GM18505 (cell line): ENCODE data around the gene ERMARD.

ENCODE experiments used
- ATAC-seq: cut with Tn5 transposase; IDR thresholded peaks from one replicate; pipeline ENCODE4 v1.9.1; 2021; ENCODE audit not compliant: unreplicated experiment
- POLR2A ChIP-seq: IDR thresholded peaks from 4 replicates; pipeline ENCODE4 v1.6.1; 2011; ENCODE audit warnings: borderline replicate concordance; ENCODE audit not compliant: insufficient read depth, insufficient read length; ENCODE audit errors: extremely low read depth

Gene ERMARD

GRCh38 chr6:169724494-169725124 lies 26.8 kb upstream of the ERMARD start, which contains the start of gene PHF10:
TSS of gene PHF10 (minus strand) at chr6:169724500. CDS start at chr6:169723931, 569 bp downstream.
- TF ChIP-seq POLR2A: peak; percentile 30
- peak; percentile 50 for ATAC-seq

DNA sequence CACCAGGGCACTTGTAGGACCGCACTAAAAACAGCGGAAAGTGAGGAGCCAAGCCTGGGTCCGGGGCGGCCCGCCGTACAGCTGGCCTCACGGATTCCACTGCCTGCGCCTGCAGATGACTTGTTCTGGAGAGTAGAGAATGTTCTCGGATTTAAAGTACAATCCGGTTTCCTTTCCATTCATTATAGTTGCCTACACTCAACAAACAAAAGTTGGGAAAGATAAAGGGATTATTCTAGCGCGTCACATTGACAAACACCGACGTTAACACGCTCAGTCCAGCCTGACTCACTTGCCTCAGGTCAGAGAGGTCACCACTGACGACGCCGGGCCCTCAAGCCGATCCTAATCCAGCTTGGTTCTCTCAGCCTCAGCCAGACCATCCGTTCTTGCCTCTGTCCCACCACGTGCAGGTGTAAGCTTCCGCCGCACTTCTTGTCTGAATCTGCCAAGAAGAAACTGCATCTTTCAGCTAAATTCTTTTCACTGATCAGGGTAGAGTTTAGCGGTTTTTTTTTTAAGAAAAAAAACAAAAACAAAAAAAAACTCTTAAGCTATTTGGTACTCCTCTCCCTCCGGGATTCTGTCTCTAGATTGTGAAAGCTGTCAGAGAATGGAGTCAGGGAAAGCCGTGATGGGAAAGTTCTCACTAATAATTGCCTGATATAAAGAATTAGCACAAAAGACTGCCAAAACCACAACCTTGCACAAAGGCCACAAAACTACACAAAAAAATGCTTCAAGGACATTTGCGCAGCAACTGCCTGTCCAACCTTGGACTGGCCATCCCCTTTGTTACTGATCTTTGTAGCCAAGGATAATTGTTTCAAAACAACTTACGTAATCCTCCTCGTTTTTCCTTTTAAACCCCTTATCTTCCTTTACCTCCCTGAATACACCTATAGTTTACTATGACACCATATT lies 26.0 kb upstream of the ERMARD start:
- no peak for TF ChIP-seq POLR2A

DNA sequence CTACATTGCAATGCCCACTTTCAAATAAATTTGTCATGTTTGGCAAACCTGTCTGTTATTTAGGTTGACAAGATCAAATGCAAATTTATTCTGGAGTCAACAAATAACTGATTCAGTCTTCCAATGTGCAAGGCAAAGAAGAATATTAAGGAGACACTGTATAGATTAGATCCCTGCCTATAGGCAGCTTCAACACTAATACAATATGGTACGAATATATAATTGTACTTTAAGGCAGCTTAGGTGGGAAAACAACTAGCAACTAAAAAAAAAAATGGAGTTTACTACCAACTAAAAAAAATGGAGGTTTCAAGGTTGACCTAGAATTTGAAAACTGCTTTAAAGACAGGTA lies 25.4 kb upstream of the ERMARD start:
- TF ChIP-seq POLR2A: no peak
- ATAC-seq: no peak

More for the DNA sequence above, 26.0 kb upstream of the ERMARD start:
- ATAC-seq: no peak

DNA sequence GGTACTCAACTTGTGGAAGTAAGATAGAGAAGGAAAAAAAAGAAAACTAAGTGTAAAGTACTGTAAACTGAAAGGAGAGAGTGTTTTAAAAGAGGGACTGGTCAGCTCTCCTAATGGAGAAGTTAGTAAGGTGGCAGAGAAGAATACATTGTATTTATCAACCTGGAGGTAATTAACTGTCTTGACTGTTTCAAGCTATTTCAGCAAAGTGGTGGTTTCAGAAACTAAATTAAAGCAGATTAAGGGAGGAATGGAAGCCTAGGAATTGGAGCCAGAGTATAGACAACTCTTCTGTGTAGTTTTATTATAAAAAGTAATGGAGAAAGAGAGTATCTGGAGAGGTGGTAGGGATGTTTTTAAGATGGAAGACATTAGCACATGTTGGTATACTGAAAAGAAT lies 24.5 kb upstream of the ERMARD start:
- TF ChIP-seq POLR2A: no peak
- no peak for ATAC-seq

- ATAC-seq: no peak
- TF ChIP-seq POLR2A: no peak
Measured at GRCh38 chr6:169729961-169730360, 21.5 kb upstream of the ERMARD start.

DNA sequence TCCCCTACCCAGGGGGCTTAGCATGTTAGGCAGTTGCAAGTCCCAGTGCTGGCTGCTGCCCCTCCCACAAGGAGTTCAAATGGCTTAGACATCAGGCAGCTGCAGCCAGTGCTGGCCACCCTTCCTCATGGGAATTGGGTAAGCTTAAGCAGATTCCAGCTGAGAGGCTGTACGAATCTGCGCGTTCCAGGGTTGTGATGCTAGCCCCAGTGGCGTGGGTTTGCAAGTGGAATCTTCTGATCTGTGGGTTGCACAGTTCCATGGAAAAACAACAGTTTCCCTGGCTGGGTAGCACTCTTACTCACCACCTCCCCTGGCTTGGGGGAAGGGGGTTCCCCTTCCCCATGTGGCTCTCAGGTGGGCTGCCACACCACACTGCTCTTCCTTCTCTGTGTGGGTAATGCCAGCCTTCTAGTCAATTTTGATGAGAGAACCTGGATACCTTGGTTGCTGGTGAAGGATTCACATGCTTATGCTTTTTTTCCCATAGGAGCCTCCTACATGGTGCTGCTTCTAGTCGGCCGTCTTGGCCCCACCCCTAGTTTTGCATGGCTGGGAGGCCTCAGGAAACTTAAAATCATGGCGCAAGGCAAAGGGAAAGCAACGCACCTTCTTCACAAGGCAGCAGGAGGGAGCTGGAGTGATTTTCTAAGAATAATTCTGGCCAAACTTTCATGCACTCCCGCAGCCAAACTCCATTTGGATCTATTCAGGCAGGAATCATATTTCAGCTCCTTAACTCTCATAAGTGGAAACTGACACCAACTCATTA lies 13.0 kb upstream of the ERMARD start:
- ATAC-seq: no peak
- no peak for TF ChIP-seq POLR2A

DNA sequence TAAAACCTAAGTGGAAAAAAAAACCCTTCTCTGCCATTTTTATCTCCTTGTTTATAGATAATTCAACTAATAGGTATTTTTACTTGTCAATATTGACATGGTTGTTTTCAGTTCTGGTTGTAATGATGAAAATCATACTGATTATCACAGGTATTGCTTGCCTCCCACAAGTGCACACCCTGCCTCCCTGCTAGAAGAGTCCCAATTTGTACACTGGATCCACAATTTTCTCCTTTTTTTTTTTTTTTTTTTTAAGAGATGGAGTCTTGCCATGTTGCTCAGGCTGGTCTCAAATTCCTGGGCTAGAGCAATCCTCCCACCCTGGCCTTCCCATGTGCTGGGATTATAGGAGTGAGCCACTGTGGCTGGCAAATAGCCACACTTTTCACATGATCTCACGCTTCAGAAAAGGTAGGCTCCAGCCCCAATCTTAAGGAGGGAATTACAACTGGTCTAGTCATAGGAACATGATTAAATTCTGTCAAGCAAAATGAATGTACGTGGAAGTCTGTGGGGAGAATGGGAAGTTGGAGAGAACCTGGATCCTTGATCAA lies 12.4 kb upstream of the ERMARD start:
- TF ChIP-seq POLR2A: no peak
- ATAC-seq: no peak

DNA sequence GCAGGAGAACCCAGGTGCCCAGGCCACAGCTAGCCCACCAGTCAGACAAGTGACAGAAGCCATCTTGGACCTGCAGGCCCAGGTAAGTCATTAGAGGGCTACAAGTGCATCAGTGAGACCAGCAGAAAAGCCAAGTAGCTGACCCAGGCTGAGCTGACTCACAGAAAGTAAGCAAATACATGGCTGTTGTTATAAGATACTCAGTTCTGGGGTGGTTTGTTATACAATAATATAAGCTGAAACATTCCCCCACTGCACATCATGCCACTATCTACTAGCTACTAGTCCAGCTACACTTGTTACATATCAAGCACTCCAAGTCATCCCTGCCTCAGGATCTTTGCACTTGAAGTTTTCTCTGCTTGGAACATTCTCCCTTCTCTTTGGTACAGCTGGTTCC lies 10.1 kb upstream of the ERMARD start:
- no peak for ATAC-seq
- TF ChIP-seq POLR2A: no peak

DNA sequence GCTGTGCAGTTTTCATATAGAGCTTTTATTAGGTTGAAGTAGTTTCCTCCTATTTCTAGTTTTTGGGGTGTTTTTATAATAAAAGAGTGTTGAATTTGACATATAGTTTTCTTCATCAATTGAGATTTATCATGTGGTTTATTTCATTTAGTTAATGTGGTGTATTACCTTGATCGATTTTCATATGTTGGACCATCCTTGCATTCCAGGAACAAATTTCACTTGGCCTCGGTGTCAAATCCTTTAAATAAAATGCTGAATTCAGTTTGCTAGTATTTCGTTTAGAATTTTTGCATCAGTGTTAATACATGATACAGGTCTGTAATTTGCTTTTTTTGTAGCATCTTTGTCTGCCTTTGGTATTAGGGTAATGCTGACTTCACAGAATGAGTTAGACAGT lies 6.0 kb upstream of the ERMARD start:
- TF ChIP-seq POLR2A: no peak
- no peak for ATAC-seq

DNA sequence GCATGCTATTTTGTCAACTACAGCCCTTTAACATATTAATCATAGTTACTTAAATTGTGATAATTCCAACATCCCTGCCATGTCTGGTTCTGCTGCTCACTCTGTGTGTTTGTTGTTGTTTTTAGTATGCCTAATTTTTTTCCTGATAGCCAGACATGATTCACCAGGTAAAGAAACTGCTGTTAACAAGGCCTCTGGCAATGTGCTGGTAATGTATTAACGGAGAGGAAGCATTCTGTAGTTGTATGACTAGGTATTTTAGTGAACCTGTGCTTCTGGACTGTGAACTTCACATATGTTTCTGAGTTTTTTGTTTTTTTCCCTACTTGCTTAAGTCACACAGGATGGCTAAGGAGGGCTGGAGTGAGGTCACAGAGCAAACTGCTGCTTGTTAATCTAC lies 4.9 kb upstream of the ERMARD start:
- TF ChIP-seq POLR2A: no peak
- no peak for ATAC-seq

GRCh38 chr6:169752074-169752623 lies 727 bp downstream of the ERMARD start:
- TF ChIP-seq POLR2A: no peak
- no peak for ATAC-seq

GRCh38 chr6:169755162-169755561 lies 3.7 kb downstream of the ERMARD start:
- TF ChIP-seq POLR2A: no peak
- no peak for ATAC-seq

GRCh38 chr6:169763308-169763707 lies 11.9 kb downstream of the ERMARD start:
- no peak for ATAC-seq
- TF ChIP-seq POLR2A: no peak
